Renal cortical epithelial cell (primary cell): ENCODE results near the gene PLPPR2. TPM values are rescaled to one million over a fixed set of nuclear protein-coding genes. Genes with fewer than 3 reads are reported as not detected.
"Not testable (repeated sequence)": the region's sequence is repeated elsewhere in the genome, so short reads cannot be mapped to it uniquely, and the experiment has no call there.

ENCODE experiments used
- DNase-seq: peaks from one replicate; pipeline ENCODE4 v3.0.0-alpha.2; 2011; ENCODE audit warnings: low read depth
- total RNA-seq: library from RNA; depleted of rRNA; stranded (reverse); fragments of >200 nt; gene quantifications from 2 replicates; pipeline ENCODE4 v1.2.3, GENCODE V29; 2014

Gene PLPPR2
- total RNA-seq, 1 donor from 2014 or later = 14.5 TPM

GRCh38 chr19:11339254-11340098, 15.8 kb upstream of the PLPPR2 start, which contains the start of gene RAB3D:
Gene RAB3D (minus strand): TSS chr19:11339657. CDS start chr19:11337399, 2,258 bp downstream.
- DNase-seq = peak; percentile 80

DNA sequence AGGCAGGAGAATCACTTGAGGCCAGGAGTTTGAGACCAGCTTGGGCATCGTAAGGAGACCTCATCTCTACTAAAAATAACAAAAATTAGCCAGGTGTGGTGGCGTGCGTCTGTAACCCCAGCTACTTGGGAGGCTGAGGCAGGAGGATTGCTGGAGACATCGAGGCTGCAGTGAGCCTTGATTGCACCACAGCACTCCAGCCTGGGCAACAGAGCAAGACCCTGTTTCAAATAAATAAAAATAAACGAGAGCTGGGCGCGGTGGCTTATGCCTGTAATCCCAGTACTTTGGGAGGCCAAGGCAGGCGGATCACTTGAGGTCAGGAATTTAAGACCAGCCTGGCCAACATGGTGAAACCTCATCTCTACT, 15.1 kb upstream of the PLPPR2 start:
- not testable (repeated sequence) for DNase-seq

GRCh38 chr19:11342429-11342828, 12.8 kb upstream of the PLPPR2 start:
- no peak for DNase-seq

GRCh38 chr19:11345122-11345803, 10.0 kb upstream of the PLPPR2 start:
- peak; percentile 61 for DNase-seq

DNA sequence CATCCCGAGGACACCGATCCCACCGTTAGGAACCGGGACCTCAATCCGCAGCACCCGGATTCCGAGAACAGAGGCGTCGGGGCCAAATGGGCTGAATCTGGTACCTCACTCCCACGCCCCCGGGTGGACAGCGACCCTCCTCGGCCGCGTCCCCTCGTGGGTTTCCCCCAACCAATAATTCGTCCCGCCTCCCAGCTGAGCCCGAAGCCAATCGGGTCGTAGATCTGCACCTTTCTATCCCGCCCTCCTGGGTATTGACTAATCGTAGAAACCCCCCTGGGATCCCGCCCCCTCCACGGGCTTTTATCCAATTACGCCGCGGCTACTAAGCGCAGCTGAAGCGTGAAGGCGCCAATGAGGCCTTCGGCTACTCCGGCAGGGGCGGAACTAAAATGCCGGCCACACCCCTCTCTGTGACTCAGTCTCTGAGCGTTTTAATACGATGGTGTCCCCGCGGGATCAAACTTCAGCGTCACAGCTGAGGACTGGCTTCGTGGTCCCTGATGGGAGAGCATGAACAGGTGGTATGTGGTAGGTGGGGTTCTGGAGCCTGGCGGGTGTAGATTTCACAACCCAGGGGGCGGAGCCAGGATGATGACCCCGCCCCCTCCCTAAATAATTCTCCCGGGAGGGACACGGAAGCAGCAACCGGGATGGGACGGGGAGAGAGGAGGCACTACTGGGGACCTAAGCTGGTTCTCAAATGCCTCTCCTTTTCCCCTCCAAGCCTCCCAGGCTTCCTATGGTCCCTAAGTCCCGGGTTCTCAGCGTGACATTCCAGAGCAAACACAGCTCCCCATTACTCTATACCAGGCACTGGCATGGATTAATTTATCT, 8.9 kb upstream of the PLPPR2 start, which contains the start of the genes CCDC159 and TMEM205:
TSS of gene CCDC159 (plus strand) at position 416 of the 837 bp plus-strand sequence. CDS start at position 504, 88 bp downstream.
TSS of gene TMEM205 (minus strand) at position 165 of the 837 bp plus-strand sequence. CDS start 649 bp downstream, outside the sequence.
- peak; percentile 99 for DNase-seq

DNA sequence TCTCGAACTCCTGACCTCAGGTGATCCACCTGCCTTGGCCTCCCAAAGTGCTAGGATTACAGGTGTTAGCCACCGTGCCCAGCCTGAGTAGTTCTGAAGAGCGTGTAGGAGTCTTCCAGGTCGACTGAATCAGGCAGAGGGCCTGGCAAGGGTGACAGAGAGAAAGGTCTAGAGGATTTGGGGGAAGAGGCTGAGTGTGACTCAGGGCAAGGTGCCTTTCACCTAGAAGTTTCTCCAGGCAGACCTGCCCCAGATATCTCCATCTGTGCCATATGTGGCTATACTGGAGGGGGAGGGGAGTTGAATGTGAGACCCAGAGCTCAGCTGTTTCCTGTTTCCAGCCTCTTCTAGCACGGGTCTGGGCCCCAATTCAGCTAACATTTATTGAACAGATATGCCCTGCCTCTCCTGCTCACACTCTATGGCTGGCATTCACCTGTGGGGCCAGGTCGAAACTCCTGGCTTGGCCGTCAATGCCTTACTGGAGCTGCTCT, 7.6 kb upstream of the PLPPR2 start:
- DNase-seq = no peak

DNA sequence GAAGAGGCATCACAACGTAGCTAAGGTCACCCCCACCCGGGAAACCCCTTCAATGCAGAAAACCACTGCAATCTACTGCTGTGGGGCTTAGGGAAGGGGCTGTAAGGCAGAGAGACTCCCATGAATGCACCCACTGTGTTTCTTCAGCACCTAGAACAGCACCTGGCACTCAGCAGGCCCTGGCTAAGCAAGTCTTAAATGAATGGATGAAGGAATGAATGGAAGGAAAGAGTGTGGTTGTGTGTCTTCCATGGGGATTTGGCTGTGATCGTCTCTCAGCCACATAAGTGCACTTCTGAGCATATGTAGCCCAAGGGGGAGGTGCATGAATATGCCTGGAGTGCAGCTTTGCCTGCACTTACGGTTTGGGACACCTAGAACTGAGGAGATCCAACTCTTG, 6.1 kb upstream of the PLPPR2 start:
- no peak for DNase-seq

DNA sequence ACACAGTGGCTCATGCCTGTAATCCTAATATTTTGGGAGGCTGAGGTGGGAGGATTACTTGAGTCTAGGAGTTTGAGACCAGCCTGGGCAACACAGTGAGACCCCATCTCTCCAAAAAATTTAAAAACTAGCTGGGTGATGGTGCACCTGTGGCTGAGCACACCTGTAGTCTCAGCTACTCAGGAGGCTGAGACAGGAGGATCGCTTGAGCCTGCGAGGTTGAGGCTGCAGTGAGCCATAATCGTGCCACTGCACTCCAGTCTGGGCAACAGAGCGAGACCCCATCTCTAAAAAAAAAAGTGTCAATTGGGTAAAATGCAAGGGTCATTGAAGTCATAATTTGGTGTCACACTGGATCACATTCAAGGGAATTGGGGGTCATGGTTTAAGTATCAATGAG, 1.1 kb upstream of the PLPPR2 start:
- DNase-seq = not testable (repeated sequence)

DNA sequence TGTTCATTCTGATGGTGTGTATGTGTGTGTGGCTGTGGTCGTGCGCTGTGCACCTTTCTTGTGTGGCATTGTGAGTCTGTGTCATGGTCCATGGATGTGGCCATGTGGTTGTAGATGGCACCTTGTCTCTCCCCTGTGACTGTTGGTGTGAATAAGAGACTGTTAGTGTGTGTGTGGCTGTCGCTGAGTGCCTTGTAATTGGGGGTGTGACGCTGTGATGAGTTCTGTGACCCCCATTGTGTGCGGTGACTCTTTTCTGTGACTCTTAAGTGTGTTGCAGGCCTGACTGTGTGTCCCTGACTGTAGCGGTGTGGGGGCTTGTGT, 804 bp downstream of the PLPPR2 start:
- no peak for DNase-seq

GRCh38 chr19:11356676-11357550, 1.7 kb downstream of the PLPPR2 start:
- no peak for DNase-seq

DNA sequence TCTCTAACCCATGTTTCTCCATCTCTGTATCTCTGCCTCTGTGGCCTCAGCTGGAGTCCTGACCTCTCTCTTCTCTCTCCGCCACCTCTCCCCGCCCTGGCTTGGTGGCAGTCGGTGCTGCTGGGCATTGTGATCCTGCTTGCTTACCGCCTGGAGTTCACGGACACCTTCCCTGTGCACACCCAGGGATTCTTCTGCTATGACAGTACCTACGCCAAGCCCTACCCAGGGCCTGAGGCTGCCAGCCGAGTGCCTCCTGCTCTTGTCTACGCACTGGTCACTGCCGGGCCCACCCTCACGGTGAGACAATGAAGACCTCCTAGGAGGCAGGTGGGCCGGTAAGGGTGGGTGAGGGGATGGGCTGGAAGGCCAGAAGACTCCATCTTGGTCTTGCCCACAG, 4.2 kb downstream of the PLPPR2 start:
- DNase-seq = no peak

DNA sequence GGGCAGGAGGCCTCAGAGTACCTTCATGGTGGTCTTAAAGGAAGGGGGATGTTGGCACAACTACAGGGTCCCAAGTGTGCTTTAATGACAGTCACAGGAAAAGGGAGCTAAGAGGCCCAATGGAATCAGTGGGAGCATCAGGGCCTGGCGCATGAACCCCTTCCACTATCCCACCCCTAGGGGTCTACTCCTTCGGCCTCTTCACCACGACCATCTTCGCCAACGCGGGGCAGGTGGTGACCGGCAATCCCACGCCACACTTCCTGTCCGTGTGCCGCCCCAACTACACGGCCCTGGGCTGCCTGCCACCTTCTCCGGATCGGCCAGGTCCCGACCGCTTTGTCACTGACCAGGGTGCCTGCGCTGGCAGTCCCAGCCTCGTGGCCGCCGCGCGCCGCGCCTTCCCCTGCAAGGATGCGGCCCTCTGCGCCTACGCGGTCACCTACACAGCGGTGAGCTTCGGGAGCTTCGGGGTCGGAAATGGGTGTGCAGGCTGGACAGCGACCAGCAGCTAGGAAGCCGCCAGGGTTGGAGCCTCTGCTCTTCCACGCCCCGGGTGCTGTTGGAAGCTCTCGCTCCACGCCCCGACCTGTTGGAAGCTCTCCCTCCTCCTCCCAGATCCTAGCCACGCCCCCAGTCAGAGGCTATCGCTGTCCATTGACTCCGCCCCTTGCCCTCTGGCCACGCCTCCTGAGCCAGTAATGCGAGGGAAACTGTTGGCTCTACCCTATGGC, 6.0 kb downstream of the PLPPR2 start:
- peak; percentile 34 for DNase-seq

DNA sequence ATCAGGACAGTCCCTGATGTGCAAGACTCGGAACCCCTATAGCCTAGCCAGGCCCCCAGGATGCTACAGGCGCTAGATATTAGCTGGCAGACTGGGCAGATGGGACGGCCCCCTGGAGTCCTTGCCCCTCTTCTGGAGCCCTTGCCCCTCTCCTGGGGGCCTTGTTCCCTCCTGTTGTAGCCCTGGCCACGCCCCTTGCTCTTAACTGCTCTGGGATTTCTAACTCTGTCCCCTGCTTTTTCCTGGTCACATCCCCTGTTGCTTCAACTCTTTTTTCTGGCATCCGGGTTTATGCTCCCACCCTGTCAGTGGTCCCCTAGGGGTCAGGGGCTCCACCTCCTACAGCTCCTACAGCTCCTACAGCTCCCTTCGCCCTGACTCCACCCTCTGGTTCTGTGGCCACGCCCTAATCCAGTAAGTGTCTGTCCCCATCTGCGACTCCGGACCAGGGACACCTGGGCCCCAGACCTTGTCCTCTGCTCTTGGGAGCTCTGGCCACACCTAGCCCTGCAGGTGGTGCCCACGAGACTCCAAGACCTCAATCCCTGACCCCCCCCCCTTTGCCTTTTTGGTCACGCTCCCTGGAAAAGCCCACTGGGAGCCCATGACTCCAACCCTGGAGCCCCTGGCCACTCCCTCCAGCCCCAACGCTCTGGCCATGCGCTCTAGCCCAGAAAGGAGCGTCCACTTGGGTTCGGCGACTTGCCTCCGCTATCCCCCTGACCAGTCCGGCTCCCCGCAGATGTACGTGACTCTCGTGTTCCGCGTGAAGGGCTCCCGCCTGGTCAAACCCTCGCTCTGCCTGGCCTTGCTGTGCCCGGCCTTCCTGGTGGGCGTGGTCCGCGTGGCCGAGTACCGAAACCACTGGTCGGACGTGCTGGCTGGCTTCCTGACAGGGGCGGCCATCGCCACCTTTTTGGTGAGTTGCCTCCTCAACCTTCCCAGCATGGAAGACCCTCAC, 6.8 kb downstream of the PLPPR2 start:
- DNase-seq = no peak

DNA sequence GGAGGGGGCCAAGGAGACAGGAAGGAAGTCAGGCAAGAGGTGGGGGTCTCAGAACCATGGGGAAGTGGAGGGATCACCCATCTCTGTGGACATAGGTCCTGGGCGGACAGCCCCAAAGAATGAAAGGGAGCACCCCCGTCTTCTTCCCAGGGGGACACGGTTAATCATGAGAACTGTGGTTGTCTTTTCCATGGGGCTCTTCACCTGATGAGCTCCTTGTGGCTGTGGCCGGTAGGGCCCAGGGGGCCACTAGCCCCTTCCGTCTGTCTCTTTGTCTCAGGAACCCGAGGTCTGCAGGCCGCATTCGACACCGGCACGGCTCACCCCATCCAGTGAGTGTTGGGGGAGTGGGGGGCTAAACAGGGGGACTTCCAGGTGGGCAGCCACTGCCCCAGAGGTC, 8.6 kb downstream of the PLPPR2 start:
- DNase-seq = no peak

DNA sequence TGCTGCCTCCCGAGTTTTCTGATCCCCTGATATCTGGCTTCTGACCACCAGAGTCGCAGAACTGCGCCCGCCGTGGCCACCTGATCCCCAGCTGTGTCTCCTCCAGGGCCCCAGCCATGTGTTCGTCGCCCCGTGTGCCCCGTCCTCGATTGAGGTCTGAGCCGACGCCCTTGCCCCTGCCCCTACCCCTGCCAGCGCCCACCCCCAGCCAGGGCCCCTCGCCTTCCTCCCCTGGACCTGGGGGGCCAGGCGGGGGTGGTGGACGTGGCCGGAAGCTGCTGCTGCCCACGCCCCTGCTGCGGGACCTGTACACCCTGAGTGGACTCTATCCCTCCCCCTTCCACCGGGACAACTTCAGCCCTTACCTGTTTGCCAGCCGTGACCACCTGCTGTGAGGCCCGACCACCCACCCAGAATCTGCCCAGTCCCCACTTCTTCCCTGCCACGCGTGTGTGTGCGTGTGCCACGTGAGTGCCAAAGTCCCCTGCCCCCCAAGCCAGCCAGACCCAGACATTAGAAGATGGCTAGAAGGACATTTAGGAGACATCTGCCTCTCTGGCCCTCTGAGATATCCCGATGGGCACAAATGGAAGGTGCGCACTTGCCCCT, 9.2 kb downstream of the PLPPR2 start:
- no peak for DNase-seq

DNA sequence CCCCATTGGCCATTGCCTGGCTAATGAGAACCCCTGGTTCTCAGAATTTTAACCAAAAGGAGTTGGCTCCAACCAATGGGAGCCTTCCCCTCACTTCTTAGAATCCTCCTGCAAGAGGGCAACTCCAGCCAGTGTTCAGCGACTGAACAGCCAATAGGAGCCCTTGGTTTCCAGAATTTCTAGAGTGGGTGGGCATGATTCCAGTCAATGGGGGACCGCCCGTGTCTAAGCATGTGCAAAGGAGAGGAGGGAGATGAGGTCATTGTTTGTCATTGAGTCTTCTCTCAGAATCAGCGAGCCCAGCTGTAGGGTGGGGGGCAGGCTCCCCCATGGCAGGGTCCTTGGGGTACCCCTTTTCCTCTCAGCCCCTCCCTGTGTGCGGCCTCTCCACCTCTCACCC, 9.7 kb downstream of the PLPPR2 start:
- DNase-seq = no peak

- no peak for DNase-seq
Observed at GRCh38 chr19:11365557-11366117, 10.4 kb downstream of the PLPPR2 start.

GRCh38 chr19:11367528-11367927, 12.3 kb downstream of the PLPPR2 start:
- DNase-seq = no peak
